GM12878 (cell line): ENCODE measurements around the gene BICD1. TPM values are rescaled to one million over a fixed set of nuclear protein-coding genes. Genes with fewer than 3 reads are reported as not detected.

Experiments used
- ATAC-seq: fragments of 200-7000 bp; cut with Tn5 transposase; 3 replicates; pipeline ENCODE4 v1.9.1; 2020; ENCODE audit warnings: mild to moderate bottlenecking, moderate library complexity
- BruUV-seq: library from RNA; stranded (reverse); fragments of 400-500 nt; replicated peaks from 2 replicates; lab custom pipeline; 2021; lab: Mats Ljungman, UMichigan
- CTCF ChIA-PET: fragments of 300-600 bp; sonication (Branson Sonifier 250); formaldehyde crosslinking; extraction: SDS; loops from one replicate; lab custom pipeline; 2021; ENCODE audit warnings: inconsistent platforms; lab: Yijun Ruan, JAX
- POLR2A ChIA-PET: fragments of 350-600 bp; formaldehyde crosslinking; extraction: SDS; loops from one replicate; lab custom pipeline; 2021; ENCODE audit warnings: inconsistent platforms; lab: Charles Lee
- RAD21 ChIA-PET: fragments of 300-600 bp; sonication (Branson Sonifier 250); formaldehyde crosslinking; loops from one replicate; lab custom pipeline; 2023; ENCODE audit warnings: antibody characterized with exemption; ENCODE audit not compliant: unreplicated experiment; lab: Charles Lee
- SMC1A ChIA-PET: fragments of 300-600 bp; sonication (Branson Sonifier 250); formaldehyde crosslinking; loops from one replicate; lab custom pipeline; 2023; ENCODE audit not compliant: unreplicated experiment, uncharacterized antibody; lab: Charles Lee
- DNase-seq: peaks from one replicate; pipeline ENCODE4 v3.0.0-alpha.2; 2011; ENCODE audit warnings: low read depth, low spot score
- FAIRE-seq: peaks from 3 replicates; lab custom pipeline; 2011; peaks lifted over from hg19 to GRCh38; lab: Jason Lieb, UNC
- H2AFZ ChIP-seq: 2 replicates; pipeline ENCODE4 v1.6.0; 2011; ENCODE audit warnings: low read depth, low read length, control low read depth; ENCODE audit not compliant: control insufficient read depth
- H3K27ac ChIP-seq: 2 replicates; pipeline ENCODE4 v1.5.1; 2011; ENCODE audit warnings: control low read depth; ENCODE audit not compliant: control insufficient read depth, insufficient read depth
- H3K27me3 ChIP-seq, 2 experiments: replicated peaks in 1 of 2; 2 replicates each; pipeline versions ENCODE4 v1.6.0 to v1.6.1; 2011; ENCODE audit warnings: low read length in 1 of 2; ENCODE audit not compliant: control insufficient read depth in 2 of 2, insufficient read depth in 2 of 2
- H3K36me3 ChIP-seq, 2 experiments: 2 replicates each; pipeline ENCODE4 v1.5.1; 2011; ENCODE audit warnings: low read length in 1 of 2; ENCODE audit not compliant: control insufficient read depth in 2 of 2, insufficient read depth in 2 of 2
- H3K4me1 ChIP-seq: 2 replicates; pipeline ENCODE4 v1.6.1; 2011; ENCODE audit warnings: mild to moderate bottlenecking, low read length, moderate library complexity, mixed read lengths; ENCODE audit not compliant: control insufficient read depth, insufficient read depth
- H3K4me2 ChIP-seq: 2 replicates; pipeline ENCODE4 v1.6.0; 2011; ENCODE audit warnings: control low read depth; ENCODE audit not compliant: control insufficient read depth, insufficient read depth
- H3K4me3 ChIP-seq: fragments of 200-600 bp; sonication (generic); 2 replicates; pipeline ENCODE4 v1.5.1; 2016
- H3K79me2 ChIP-seq: 2 replicates; pipeline ENCODE4 v1.6.0; 2011; ENCODE audit warnings: low read length; ENCODE audit not compliant: control insufficient read depth, insufficient read depth
- H3K9ac ChIP-seq: 2 replicates; pipeline ENCODE4 v1.8.0; 2011; ENCODE audit warnings: low read length, control low read depth, mixed read lengths; ENCODE audit not compliant: control insufficient read depth, insufficient read depth
- H3K9me3 ChIP-seq: replicated peaks from 3 replicates; pipeline ENCODE4 v1.5.1; 2011; ENCODE audit warnings: mild to moderate bottlenecking, low read length; ENCODE audit not compliant: control insufficient read depth, insufficient read depth
- H4K20me1 ChIP-seq: 2 replicates; pipeline ENCODE4 v1.6.0; 2011; ENCODE audit not compliant: control insufficient read depth, insufficient read depth
- EED ChIP-seq: sonication (generic); IDR thresholded peaks from 2 replicates; pipeline ENCODE4 v1.6.1; 2016; ENCODE audit warnings: antibody characterized with exemption, low read depth
- HDAC2 ChIP-seq: fragments of 200-600 bp; sonication (generic); IDR thresholded peaks from 2 replicates; pipeline ENCODE4 v1.6.1; 2017
- KLF5 ChIP-seq: fragments of 450-650 bp; IDR thresholded peaks from 2 replicates; pipeline ENCODE4 v1.6.1; 2014; ENCODE audit warnings: mild to moderate bottlenecking; ENCODE audit not compliant: partially characterized antibody
- MEF2A ChIP-seq: IDR thresholded peaks from 2 replicates; pipeline ENCODE4 v1.6.1; 2011; ENCODE audit warnings: low read depth, mild to moderate bottlenecking, low read length, moderate library complexity; ENCODE audit not compliant: insufficient read depth
- NFIC ChIP-seq: IDR thresholded peaks from 2 replicates; pipeline ENCODE4 v1.6.1; 2012; ENCODE audit warnings: low read depth, mild to moderate bottlenecking, inconsistent platforms, low read length, moderate library complexity
- NFYA ChIP-seq: IDR thresholded peaks from 2 replicates; pipeline ENCODE4 v1.6.1; 2011; ENCODE audit warnings: low read depth, mild to moderate bottlenecking, low read length, improper control_type of control experiment, borderline replicate concordance
- NR2C2 ChIP-seq: IDR thresholded peaks from 2 replicates; pipeline ENCODE4 v1.6.1; 2011; ENCODE audit warnings: borderline replicate concordance, low read depth; ENCODE audit not compliant: control insufficient read depth, insufficient read length
- PAX5 ChIP-seq: IDR thresholded peaks from 2 replicates; pipeline ENCODE4 v1.6.1; 2011; ENCODE audit warnings: low read depth, low read length, borderline replicate concordance
- RBBP5 ChIP-seq: fragments of 200-600 bp; sonication (generic); conservative IDR thresholded peaks from 2 replicates; pipeline ENCODE4 v1.6.1; 2016
- SMAD5 ChIP-seq: IDR thresholded peaks from 2 replicates; pipeline ENCODE4 v1.6.1; 2016; ENCODE audit warnings: antibody characterized with exemption, low read depth
- STAT1 ChIP-seq: fragments of 450-650 bp; conservative IDR thresholded peaks from 2 replicates; pipeline ENCODE4 v1.6.1; 2014; ENCODE audit warnings: antibody characterized with exemption, mild to moderate bottlenecking
- SUPT20H ChIP-seq: IDR thresholded peaks from 2 replicates; pipeline ENCODE4 v1.6.1; 2011; ENCODE audit warnings: low read depth, mild to moderate bottlenecking, low read length, moderate library complexity, borderline replicate concordance; ENCODE audit not compliant: control insufficient read depth
- TCF12 ChIP-seq: IDR thresholded peaks from 2 replicates; pipeline ENCODE4 v1.6.1; 2011; ENCODE audit warnings: low read depth, mild to moderate bottlenecking, low read length
- TCF3 ChIP-seq: IDR thresholded peaks from 2 replicates; pipeline ENCODE4 v1.6.1; 2012; ENCODE audit warnings: low read depth, mild to moderate bottlenecking, low read length, borderline replicate concordance; ENCODE audit not compliant: insufficient read depth
- ZNF217 ChIP-seq: fragments of 450-650 bp; IDR thresholded peaks from 2 replicates; pipeline ENCODE4 v1.6.1; 2017; ENCODE audit warnings: antibody characterized with exemption, mild to moderate bottlenecking
- ZNF622 ChIP-seq: fragments of 450-650 bp; IDR thresholded peaks from 2 replicates; pipeline ENCODE4 v1.6.1; 2017; ENCODE audit warnings: mild to moderate bottlenecking, inconsistent platforms
- WGBS: methylation state at CpG from one replicate; pipeline ENCODE4 v1.1.6; 2016; ENCODE audit warnings: low lambda C conversion rate; ENCODE audit not compliant: insufficient replicate concordance, insufficient coverage; ENCODE audit errors: missing lambda C conversion rate; 5-methylcytosine and 5-hydroxymethylcytosine counted together
- in situ Hi-C: fragments of 300-500 bp; cut with MboI; formaldehyde crosslinking; loops from 9 replicates; pipeline ENCODE4 v1.14.3; 2018; ENCODE audit warnings: mixed read lengths
- intact Hi-C: fragments of 100-400 bp; cut with micrococcal nuclease; formaldehyde crosslinking; loops from one replicate; pipeline ENCODE4 v1.14.2; 2022; ENCODE audit not compliant: unreplicated experiment
- polyA plus RNA-seq, 11 experiments: library from polyadenylated mRNA; depleted of rRNA in 4 of 11; unstranded in 6 of 11; stranded (reverse) in 5 of 11; fragments of >200 nt; fragmentation: Nextera tagmentation in 4 of 11; fragmentation: Illumina TruSeq in 1 of 11; extraction: Ambion mirVana in 4 of 11; extraction: Trizol in 1 of 11; gene quantifications; 1 replicate in 1 of 11; 2 replicates in 10 of 11; pipeline versions ENCODE4 v1.2.1 to v1.2.3, GENCODE V29; 2011 to 2016; ENCODE audit warnings: inconsistent platforms in 2 of 11, missing spikeins in 2 of 11, low read depth in 1 of 11
- total RNA-seq, 4 experiments: library from RNA; depleted of rRNA in 3 of 4; stranded (reverse); fragments of >200 nt in 3 of 4; fragmentation: Illumina TruSeq in 1 of 4; extraction: Trizol in 1 of 4; gene quantifications; 2 replicates each; pipeline versions ENCODE4 v1.2.1 to v1.2.3, GENCODE V29; 2013 to 2021
- TF ChIP-seq, protein P1 (sequence below): IDR thresholded peaks from 2 replicates; pipeline ENCODE4 v1.6.1; 2011; ENCODE audit warnings: low read depth, low read length, improper control_type of control experiment, borderline replicate concordance
- TF ChIP-seq, protein P2 (sequence below): fragments of 450-650 bp; IDR thresholded peaks from 2 replicates; pipeline ENCODE4 v1.6.1; 2014; ENCODE audit warnings: mild to moderate bottlenecking
- TF ChIP-seq, protein P3 (sequence below): fragments of 450-650 bp; formaldehyde crosslinking; IDR thresholded peaks from 2 replicates; pipeline ENCODE4 v1.5.0; 2022; ENCODE audit warnings: mild to moderate bottlenecking, missing genetic modification characterization
- TF ChIP-seq, protein P4 (sequence below): IDR thresholded peaks from 2 replicates; pipeline ENCODE4 v1.6.1; 2012; ENCODE audit warnings: low read depth, low read length, improper control_type of control experiment

The BICD1 gene
- total and polyA plus RNA-seq, 10 of the 15 experiments (the other 5 are each of a cell fraction or from before 2014, with no cell fraction given), result 4.7 to 32.5 (median 14.4) TPM

DNA sequence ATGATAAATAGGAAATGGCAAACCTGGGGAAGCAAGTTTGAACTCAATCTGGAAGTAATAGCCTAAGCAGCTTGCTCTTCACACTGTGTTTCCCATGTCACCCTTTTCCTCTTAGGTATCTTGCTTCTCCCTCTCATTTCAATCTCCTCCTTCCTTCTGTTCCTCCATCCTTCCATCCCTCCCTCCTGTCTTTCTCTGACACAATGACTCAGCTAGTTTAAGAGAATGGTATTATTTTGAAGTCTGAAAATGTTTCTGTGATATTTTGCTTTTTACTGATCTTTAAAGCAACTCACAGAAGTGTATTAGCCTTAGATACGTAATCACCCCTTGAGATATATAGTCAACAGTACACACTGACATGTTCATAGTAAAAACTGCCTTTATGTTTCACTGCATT, 236.8 kb downstream of the BICD1 start:
- Histone ChIP-seq H3K4me1 (no peaks in the 10 kb centered on the region), H3K79me2 (no peaks in the 10 kb centered on the region), H3K36me3 (no peaks in the 10 kb centered on the region), H3K9me3 (no peaks in the 10 kb centered on the region), H4K20me1 (no peaks in the 10 kb centered on the region), H3K27ac (no peak overlapping the region), H2AFZ (no peak overlapping the region), H3K4me2 (no peak overlapping the region), H3K27me3 (no peaks in the 10 kb centered on the region), H3K4me3 (no peak overlapping the region), H3K9ac (no peak overlapping the region)
- no peak for DNase-seq
- FAIRE-seq, result no peak
- no TSS peak for BruUV-seq
- intact Hi-C loops (no loop called here), in situ Hi-C loops (no loop called here)
- ChIA-PET SMC1A (no interaction called here), RAD21 (no interaction called here), CTCF (no interaction called here), POLR2A (no interaction called here)
- no peak for ATAC-seq
- WGBS, result 96% methylated on average over 1 of the region's 1 CpG
- TF ChIP-seq, protein P1, sequence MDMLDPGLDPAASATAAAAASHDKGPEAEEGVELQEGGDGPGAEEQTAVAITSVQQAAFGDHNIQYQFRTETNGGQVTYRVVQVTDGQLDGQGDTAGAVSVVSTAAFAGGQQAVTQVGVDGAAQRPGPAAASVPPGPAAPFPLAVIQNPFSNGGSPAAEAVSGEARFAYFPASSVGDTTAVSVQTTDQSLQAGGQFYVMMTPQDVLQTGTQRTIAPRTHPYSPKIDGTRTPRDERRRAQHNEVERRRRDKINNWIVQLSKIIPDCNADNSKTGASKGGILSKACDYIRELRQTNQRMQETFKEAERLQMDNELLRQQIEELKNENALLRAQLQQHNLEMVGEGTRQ, result no peak
- TF ChIP-seq, protein P2, sequence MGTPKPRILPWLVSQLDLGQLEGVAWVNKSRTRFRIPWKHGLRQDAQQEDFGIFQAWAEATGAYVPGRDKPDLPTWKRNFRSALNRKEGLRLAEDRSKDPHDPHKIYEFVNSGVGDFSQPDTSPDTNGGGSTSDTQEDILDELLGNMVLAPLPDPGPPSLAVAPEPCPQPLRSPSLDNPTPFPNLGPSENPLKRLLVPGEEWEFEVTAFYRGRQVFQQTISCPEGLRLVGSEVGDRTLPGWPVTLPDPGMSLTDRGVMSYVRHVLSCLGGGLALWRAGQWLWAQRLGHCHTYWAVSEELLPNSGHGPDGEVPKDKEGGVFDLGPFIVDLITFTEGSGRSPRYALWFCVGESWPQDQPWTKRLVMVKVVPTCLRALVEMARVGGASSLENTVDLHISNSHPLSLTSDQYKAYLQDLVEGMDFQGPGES, result no peak
- TF ChIP-seq HDAC2 (no peak), EED (no peak), TCF12 (no peak), NFIC (no peak), RBBP5 (no peak), ZNF622 (no peak), TCF3 (no peak), NFYA (no peak), NR2C2 (no peak), PAX5 (no peak), KLF5 (no peak), MEF2A (no peak), STAT1 (no peak), SUPT20H (no peak), SMAD5 (no peak), ZNF217 (no peak)
- TF ChIP-seq, protein P3, sequence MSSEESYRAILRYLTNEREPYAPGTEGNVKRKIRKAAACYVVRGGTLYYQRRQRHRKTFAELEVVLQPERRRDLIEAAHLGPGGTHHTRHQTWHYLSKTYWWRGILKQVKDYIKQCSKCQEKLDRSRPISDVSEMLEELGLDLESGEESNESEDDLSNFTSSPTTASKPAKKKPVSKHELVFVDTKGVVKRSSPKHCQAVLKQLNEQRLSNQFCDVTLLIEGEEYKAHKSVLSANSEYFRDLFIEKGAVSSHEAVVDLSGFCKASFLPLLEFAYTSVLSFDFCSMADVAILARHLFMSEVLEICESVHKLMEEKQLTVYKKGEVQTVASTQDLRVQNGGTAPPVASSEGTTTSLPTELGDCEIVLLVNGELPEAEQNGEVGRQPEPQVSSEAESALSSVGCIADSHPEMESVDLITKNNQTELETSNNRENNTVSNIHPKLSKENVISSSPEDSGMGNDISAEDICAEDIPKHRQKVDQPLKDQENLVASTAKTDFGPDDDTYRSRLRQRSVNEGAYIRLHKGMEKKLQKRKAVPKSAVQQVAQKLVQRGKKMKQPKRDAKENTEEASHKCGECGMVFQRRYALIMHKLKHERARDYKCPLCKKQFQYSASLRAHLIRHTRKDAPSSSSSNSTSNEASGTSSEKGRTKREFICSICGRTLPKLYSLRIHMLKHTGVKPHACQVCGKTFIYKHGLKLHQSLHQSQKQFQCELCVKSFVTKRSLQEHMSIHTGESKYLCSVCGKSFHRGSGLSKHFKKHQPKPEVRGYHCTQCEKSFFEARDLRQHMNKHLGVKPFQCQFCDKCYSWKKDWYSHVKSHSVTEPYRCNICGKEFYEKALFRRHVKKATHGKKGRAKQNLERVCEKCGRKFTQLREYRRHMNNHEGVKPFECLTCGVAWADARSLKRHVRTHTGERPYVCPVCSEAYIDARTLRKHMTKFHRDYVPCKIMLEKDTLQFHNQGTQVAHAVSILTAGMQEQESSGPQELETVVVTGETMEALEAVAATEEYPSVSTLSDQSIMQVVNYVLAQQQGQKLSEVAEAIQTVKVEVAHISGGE (CRISPR knock-in tag), result no peak
- TF ChIP-seq, protein P4, sequence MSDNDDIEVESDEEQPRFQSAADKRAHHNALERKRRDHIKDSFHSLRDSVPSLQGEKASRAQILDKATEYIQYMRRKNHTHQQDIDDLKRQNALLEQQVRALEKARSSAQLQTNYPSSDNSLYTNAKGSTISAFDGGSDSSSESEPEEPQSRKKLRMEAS, result no peak
